OCI-LY3 (cell line): ENCODE data around the gene SPATS2L.

Source experiments
- H2AFZ ChIP-seq: fragments of 200-600, 300-600 bp; shearing (Covaris generic); 2 replicates; pipeline ENCODE4 v1.6.0; 2014; ENCODE audit warnings: antibody characterized with exemption, low read depth, low read length
- H3K27ac ChIP-seq: fragments of 200-600, 300-600 bp; sonication (generic); 2 replicates; pipeline ENCODE4 v1.5.1; 2014; ENCODE audit warnings: mild to moderate bottlenecking, low read length, moderate library complexity, mixed read lengths
- H3K27me3 ChIP-seq: fragments of 200-600, 300-600 bp; sonication (generic); 2 replicates; pipeline ENCODE4 v1.6.1; 2014; ENCODE audit warnings: low read depth, low read length, mixed read lengths
- H3K36me3 ChIP-seq: fragments of 200-600, 300-600 bp; sonication (generic); replicated peaks from 2 replicates; pipeline ENCODE3; 2014; ENCODE audit warnings: low read depth, low read length, mixed read lengths
- H3K4me1 ChIP-seq: fragments of 300-600, 200-600 bp; sonication (generic); 2 replicates; pipeline ENCODE4 v1.6.1; 2014; ENCODE audit warnings: low read length, mixed read lengths
- H3K4me2 ChIP-seq: fragments of 200-600, 300-600 bp; sonication (generic); 2 replicates; pipeline ENCODE4 v1.6.1; 2014; ENCODE audit warnings: low read length, mixed read lengths
- H3K4me3 ChIP-seq: fragments of 300-600, 200-600 bp; sonication (generic); 2 replicates; pipeline ENCODE4 v1.5.1; 2014; ENCODE audit warnings: antibody characterized with exemption, mild to moderate bottlenecking, low read length, moderate library complexity
- H3K79me2 ChIP-seq: fragments of 300-600, 200-600 bp; shearing (Covaris generic); 2 replicates; pipeline ENCODE4 v1.6.1; 2014; ENCODE audit warnings: mild to moderate bottlenecking, low read length, mixed read lengths
- H3K9ac ChIP-seq: fragments of 300-600, 200-600 bp; shearing (Covaris generic); 2 replicates; pipeline ENCODE4 v1.6.0; 2014; ENCODE audit warnings: mild to moderate bottlenecking, low read length, moderate library complexity
- H3K9me3 ChIP-seq: fragments of 200-600, 300-600 bp; shearing (Covaris generic); 2 replicates; pipeline ENCODE4 v1.6.1; 2014; ENCODE audit warnings: low read length, mixed read lengths; ENCODE audit not compliant: insufficient read depth
- H4K20me1 ChIP-seq: fragments of 200-600, 300-600 bp; sonication (generic); 2 replicates; pipeline ENCODE4 v1.6.1; 2016; ENCODE audit warnings: low read length, mixed read lengths; ENCODE audit not compliant: insufficient read depth
- CTCF ChIP-seq: fragments of 200-600, 300-600 bp; sonication (generic); IDR thresholded peaks from 2 replicates; pipeline ENCODE4 v1.5.1; 2014; ENCODE audit warnings: antibody characterized with exemption, low read length, low read depth
- EZH2phosphoT487 ChIP-seq: fragments of 200-600 bp; shearing (Covaris generic); IDR thresholded peaks from 2 replicates; pipeline ENCODE4 v1.6.1; 2018; ENCODE audit warnings: antibody characterized with exemption, mixed run types, low read depth

SPATS2L gene

GRCh38 chr2:200380833-200381542 is 74.5 kb downstream of the SPATS2L start:
- Histone ChIP-seq H4K20me1 (no peaks in the 10 kb centered on the region), H3K4me2 (no peak overlapping the region), H3K27ac (no peak overlapping the region), H3K9ac (no peak overlapping the region), H3K9me3 (no peaks in the 10 kb centered on the region), H2AFZ (no peak overlapping the region), H3K27me3 (no peaks in the 10 kb centered on the region), H3K4me3 (no peak overlapping the region), H3K36me3 (no peaks in the 10 kb centered on the region), H3K4me1 (0 out of 2 replicates have a peak, but pooled peaks cover 3% of the 10 kb centered on the region), H3K79me2 (no peaks in the 10 kb centered on the region)
- no peak for TF ChIP-seq CTCF
- no peak for TF ChIP-seq EZH2phosphoT487

- Histone ChIP-seq H2AFZ (no peak overlapping the region), H3K4me2 (no peak overlapping the region), H4K20me1 (no peaks in the 10 kb centered on the region), H3K9me3 (no peaks in the 10 kb centered on the region), H3K79me2 (no peaks in the 10 kb centered on the region), H3K27me3 (no peaks in the 10 kb centered on the region), H3K4me1 (0 out of 2 replicates have a peak, but pooled peaks cover 3% of the 10 kb centered on the region), H3K9ac (no peak overlapping the region), H3K27ac (no peak overlapping the region), H3K36me3 (no peaks in the 10 kb centered on the region), H3K4me3 (no peak overlapping the region)
- no peak for TF ChIP-seq EZH2phosphoT487
- no peak for TF ChIP-seq CTCF
These were observed 76.4 kb downstream of the SPATS2L start for GRCh38 chr2:200382874-200383273.

GRCh38 chr2:200383380-200384110 is 77.1 kb downstream of the SPATS2L start:
- no peaks in the 10 kb centered on the region for H3K79me2 ChIP-seq
- no peaks in the 10 kb centered on the region for H4K20me1 ChIP-seq
- no peaks in the 10 kb centered on the region for H3K9me3 ChIP-seq
- no peak overlapping the region for H3K27ac ChIP-seq
- no peaks in the 10 kb centered on the region for H3K36me3 ChIP-seq
- H3K9ac ChIP-seq: no peak overlapping the region
- H3K4me3 ChIP-seq: no peak overlapping the region
- H2AFZ ChIP-seq: no peak overlapping the region
- H3K4me2 ChIP-seq: 0 out of 2 replicates have a peak overlapping the region, but pooled peaks have one; percentile 5
- H3K27me3 ChIP-seq: no peaks in the 10 kb centered on the region
- TF ChIP-seq EZH2phosphoT487 (no peak), CTCF (no peak)
- H3K4me1 ChIP-seq: 0 out of 2 replicates have a peak, but pooled peaks cover 3% of the 10 kb centered on the region

- no peak overlapping the region for H3K4me3 ChIP-seq
- no peaks in the 10 kb centered on the region for H3K27me3 ChIP-seq
- H3K4me1 ChIP-seq: 0 out of 2 replicates have a peak, but pooled peaks cover 3% of the 10 kb centered on the region
- no peaks in the 10 kb centered on the region for H3K36me3 ChIP-seq
- no peak overlapping the region for H3K9ac ChIP-seq
- no peaks in the 10 kb centered on the region for H4K20me1 ChIP-seq
- H3K4me2 ChIP-seq: no peak overlapping the region
- no peak for TF ChIP-seq EZH2phosphoT487
- TF ChIP-seq CTCF: no peak
- H3K79me2 ChIP-seq: no peaks in the 10 kb centered on the region
- H3K9me3 ChIP-seq: no peaks in the 10 kb centered on the region
- no peak overlapping the region for H3K27ac ChIP-seq
- no peak overlapping the region for H2AFZ ChIP-seq
These were observed 78.7 kb downstream of the SPATS2L start for GRCh38 chr2:200385063-200385635.
